B cell (primary cell): ENCODE results near the gene GABPB1. TPM values are rescaled to one million over a fixed set of nuclear protein-coding genes. Genes with fewer than 3 reads are reported as not detected.

Experiments
- ATAC-seq: fragments of 200-7000 bp; cut with Tn5 transposase; one replicate; pipeline ENCODE4 v1.10.0; 2021; ENCODE audit warnings: low read depth, mild to moderate bottlenecking, moderate number of reproducible peaks, moderate library complexity
- CTCF ChIA-PET: fragments of 350-600 bp; sonication (Branson Sonifier 250); formaldehyde crosslinking; loops from one replicate; lab custom pipeline; 2021; ENCODE audit warnings: antibody characterized with exemption, inconsistent platforms; lab: Charles Lee
- POLR2A ChIA-PET: fragments of 350-600 bp; sonication (Branson Sonifier 250); formaldehyde crosslinking; loops from one replicate; lab custom pipeline; 2021; ENCODE audit warnings: antibody characterized with exemption; lab: Charles Lee
- DNase-seq: peaks from one replicate; pipeline ENCODE4 v3.0.0; 2013
- H2AFZ ChIP-seq: 2 replicates; pipeline ENCODE4 v1.6.1; 2012; ENCODE audit warnings: mild to moderate bottlenecking, low read depth, low read length; ENCODE audit not compliant: insufficient read depth, poor library complexity, severe bottlenecking
- H3K27ac ChIP-seq, 2 donors: 1 replicate in 1 of 2; 2 replicates in 1 of 2; pipeline ENCODE4 v1.5.1; 2012 to 2013; ENCODE audit warnings: low read length in 2 of 2, mild to moderate bottlenecking in 2 of 2, moderate library complexity in 1 of 2
- H3K27me3 ChIP-seq, 4 experiments: fragments of 200-600 bp in 1 of 4; sonication (generic) in 1 of 4; replicated peaks in 1 of 4; 1 replicate in 2 of 4; 2 replicates in 2 of 4; pipeline versions ENCODE4 v1.6.1 to v1.7.0; 2013 to 2016; ENCODE audit warnings: low read length in 3 of 4, mild to moderate bottlenecking in 2 of 4, mixed read lengths in 1 of 4, moderate library complexity in 1 of 4; ENCODE audit not compliant: insufficient read depth in 4 of 4, control insufficient read depth in 3 of 4; ENCODE audit errors: control extremely low read depth in 1 of 4
- H3K36me3 ChIP-seq, 2 experiments: replicated peaks in 1 of 2; 1 replicate in 1 of 2; 2 replicates in 1 of 2; pipeline versions ENCODE4 v1.6.1 to v1.7.1; 2013; ENCODE audit warnings: low read length in 1 of 2; ENCODE audit not compliant: insufficient read depth in 2 of 2, control insufficient read depth in 1 of 2; ENCODE audit errors: control extremely low read depth in 1 of 2, extremely low read depth in 1 of 2
- H3K4me1 ChIP-seq, 2 donors: fragments of 200-600 bp in 1 of 2; sonication (generic) in 1 of 2; 1 replicate in 1 of 2; 2 replicates in 1 of 2; pipeline versions ENCODE4 v1.5.1 to v1.6.1; 2013 to 2017; ENCODE audit warnings: low read length in 2 of 2; ENCODE audit not compliant: control insufficient read depth in 2 of 2, insufficient read depth in 2 of 2
- H3K4me2 ChIP-seq: replicated peaks from 2 replicates; pipeline ENCODE3; 2012; ENCODE audit warnings: mild to moderate bottlenecking, low read depth, low read length; ENCODE audit not compliant: poor library complexity, severe bottlenecking
- H3K4me3 ChIP-seq, 5 experiments: fragments of 200-600 bp in 1 of 5; sonication (generic) in 1 of 5; 1 replicate in 3 of 5; 2 replicates in 2 of 5; pipeline versions ENCODE4 v1.5.1 to v1.7.0; 2011 to 2016; ENCODE audit warnings: low read length in 4 of 5, mild to moderate bottlenecking in 4 of 5, low read depth in 2 of 5, control low read depth in 1 of 5, moderate library complexity in 1 of 5; ENCODE audit not compliant: insufficient read depth in 1 of 5; ENCODE audit errors: control extremely low read depth in 1 of 5, extremely low read depth in 1 of 5
- H3K79me2 ChIP-seq: fragments of 200-600 bp; sonication (generic); one replicate; pipeline ENCODE4 v1.6.0; 2016; ENCODE audit warnings: low read length; ENCODE audit not compliant: control insufficient read depth, insufficient read depth
- H3K9ac ChIP-seq: fragments of 200-600 bp; sonication (generic); 2 replicates; pipeline ENCODE4 v1.6.1; 2017; ENCODE audit warnings: mild to moderate bottlenecking, low read length, moderate library complexity
- H3K9me3 ChIP-seq, 3 donors: one replicate each; pipeline versions ENCODE4 v1.6.1 to v1.7.1; 2013; ENCODE audit warnings: low read length in 2 of 3; ENCODE audit not compliant: control insufficient read depth in 2 of 3, insufficient read depth in 1 of 3; ENCODE audit errors: control extremely low read depth in 1 of 3
- H4K20me1 ChIP-seq: 2 replicates; pipeline ENCODE4 v1.6.0; 2012; ENCODE audit warnings: mild to moderate bottlenecking, low read length; ENCODE audit not compliant: insufficient read depth, control insufficient read depth, poor library complexity, severe bottlenecking
- H3K27ac Mint-ChIP-seq: one replicate; pipeline ENCODE4 v1.8.0; 2021; ENCODE audit warnings: mixed read lengths
- H3K27me3 Mint-ChIP-seq: one replicate; pipeline ENCODE4 v1.8.0; 2021; ENCODE audit warnings: mixed read lengths
- H3K4me1 Mint-ChIP-seq: one replicate; pipeline ENCODE4 v1.8.0; 2021; ENCODE audit warnings: mixed read lengths
- H3K4me3 Mint-ChIP-seq: one replicate; pipeline ENCODE4 v1.8.0; 2021; ENCODE audit warnings: mixed read lengths
- H3K9me3 Mint-ChIP-seq: one replicate; pipeline ENCODE4 v1.8.0; 2022; ENCODE audit warnings: mixed read lengths; ENCODE audit not compliant: insufficient read depth
- EZH2 ChIP-seq: IDR thresholded peaks from 2 replicates; pipeline ENCODE4 v1.6.1; 2012; ENCODE audit warnings: borderline replicate concordance, low read depth, mild to moderate bottlenecking, moderate library complexity, low read length; ENCODE audit not compliant: insufficient read depth, poor library complexity, severe bottlenecking
- WGBS: methylation state at CpG from one replicate; pipeline ENCODE4 v1.1.5; 2013; ENCODE audit warnings: missing lambda C conversion rate; ENCODE audit not compliant: insufficient coverage; 5-methylcytosine and 5-hydroxymethylcytosine counted together
- intact Hi-C: fragments of 100-400 bp; cut with micrococcal nuclease; formaldehyde crosslinking; loops from one replicate; pipeline ENCODE4 v1.10.0; 2022
- polyA plus RNA-seq: library from polyadenylated mRNA; depleted of rRNA; stranded (reverse); fragments of >200 nt; gene quantifications from 2 replicates; pipeline ENCODE4 v1.2.3, GENCODE V29; 2012
- total RNA-seq, 2 donors: library from RNA; stranded (reverse); fragments of 120-200 nt in 1 of 2; gene quantifications; 1 replicate in 1 of 2; 2 replicates in 1 of 2; pipeline versions ENCODE4 v1.2.3 to v1.2.4, GENCODE V29; 2013 to 2022
- TF ChIP-seq, protein P1 (sequence below): fragments of 200-600 bp; IDR thresholded peaks from one replicate; pipeline ENCODE4 v1.8.0; 2022; ENCODE audit warnings: antibody characterized with exemption, mild to moderate bottlenecking

Gene GABPB1
- total and polyA plus RNA-seq, 2 donors (not counting 1 experiment from before 2014, with no cell fraction given): 24.1 to 37.1 TPM

- DNase-seq: no peak
- H3K4me2 ChIP-seq: no peak overlapping the region
- POLR2A ChIA-PET: interaction anchor here (0.6 kb wide), 1 partner anchor 61 kb away, joined by 4 read pairs; no protein-coding TSS in a partner anchor
- no peak overlapping the region for H2AFZ ChIP-seq
- TF ChIP-seq, protein P1, sequence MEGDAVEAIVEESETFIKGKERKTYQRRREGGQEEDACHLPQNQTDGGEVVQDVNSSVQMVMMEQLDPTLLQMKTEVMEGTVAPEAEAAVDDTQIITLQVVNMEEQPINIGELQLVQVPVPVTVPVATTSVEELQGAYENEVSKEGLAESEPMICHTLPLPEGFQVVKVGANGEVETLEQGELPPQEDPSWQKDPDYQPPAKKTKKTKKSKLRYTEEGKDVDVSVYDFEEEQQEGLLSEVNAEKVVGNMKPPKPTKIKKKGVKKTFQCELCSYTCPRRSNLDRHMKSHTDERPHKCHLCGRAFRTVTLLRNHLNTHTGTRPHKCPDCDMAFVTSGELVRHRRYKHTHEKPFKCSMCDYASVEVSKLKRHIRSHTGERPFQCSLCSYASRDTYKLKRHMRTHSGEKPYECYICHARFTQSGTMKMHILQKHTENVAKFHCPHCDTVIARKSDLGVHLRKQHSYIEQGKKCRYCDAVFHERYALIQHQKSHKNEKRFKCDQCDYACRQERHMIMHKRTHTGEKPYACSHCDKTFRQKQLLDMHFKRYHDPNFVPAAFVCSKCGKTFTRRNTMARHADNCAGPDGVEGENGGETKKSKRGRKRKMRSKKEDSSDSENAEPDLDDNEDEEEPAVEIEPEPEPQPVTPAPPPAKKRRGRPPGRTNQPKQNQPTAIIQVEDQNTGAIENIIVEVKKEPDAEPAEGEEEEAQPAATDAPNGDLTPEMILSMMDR: no peak
- no peak for TF ChIP-seq EZH2
- 100% methylated on average over 1 of the region's 1 CpG for WGBS
- H3K4me1 Mint-ChIP-seq: peaks cover 12% of the 10 kb centered on the region
- H3K27me3 Mint-ChIP-seq: no peaks in the 10 kb centered on the region
- no peak overlapping the region for H3K4me3 Mint-ChIP-seq
- no peaks in the 10 kb centered on the region for H3K9me3 ChIP-seq
- H3K9me3 Mint-ChIP-seq: no peaks in the 10 kb centered on the region
- H3K9ac ChIP-seq: no peak overlapping the region
- no peaks in the 10 kb centered on the region for H4K20me1 ChIP-seq
- ATAC-seq: no peak
- H3K79me2 ChIP-seq: no peaks in the 10 kb centered on the region
- H3K27ac ChIP-seq: no peak overlapping the region
- CTCF ChIA-PET: no interaction called here
- H3K27me3 ChIP-seq: no peaks in the 10 kb centered on the region
- no peak overlapping the region for H3K4me3 ChIP-seq
- H3K4me1 ChIP-seq: peaks cover 9 to 13% of the 10 kb centered on the region in 2 donors
- H3K27ac Mint-ChIP-seq: no peak overlapping the region
- intact Hi-C loops: no loop called here
- no peaks in the 10 kb centered on the region for H3K36me3 ChIP-seq
Measured at GRCh38 chr15:50244153-50244552, 110.8 kb downstream of the GABPB1 start.

- H3K4me1 ChIP-seq: no peaks in the 10 kb centered on the region
- no peaks in the 10 kb centered on the region for H3K79me2 ChIP-seq
- no peaks in the 10 kb centered on the region for H4K20me1 ChIP-seq
- POLR2A ChIA-PET: no interaction called here
- TF ChIP-seq, protein P1: no peak
- TF ChIP-seq EZH2: no peak
- H3K4me3 ChIP-seq: no peak overlapping the region
- Mint-ChIP-seq H3K4me3 (no peak overlapping the region), H3K27me3 (no peaks in the 10 kb centered on the region), H3K9me3 (no peaks in the 10 kb centered on the region), H3K4me1 (peaks cover under 1% of the 10 kb centered on the region), H3K27ac (no peak overlapping the region)
- H3K36me3 ChIP-seq: no peaks in the 10 kb centered on the region
- no peaks in the 10 kb centered on the region for H3K27me3 ChIP-seq
- no peak for DNase-seq
- no peak for ATAC-seq
- H3K9me3 ChIP-seq: no peaks in the 10 kb centered on the region
- intact Hi-C loops: no loop called here
- CTCF ChIA-PET: no interaction called here
- H3K9ac ChIP-seq: no peak overlapping the region
- H3K4me2 ChIP-seq: no peak overlapping the region
- WGBS: 100% methylated on average over 2 of the region's 5 CpGs
- no peak overlapping the region for H3K27ac ChIP-seq
- H2AFZ ChIP-seq: no peak overlapping the region
Measured at GRCh38 chr15:50241684-50242450, 113.1 kb downstream of the GABPB1 start.
